ENCODE data around the gene HMCN1. TPM values are rescaled to one million over a fixed set of nuclear protein-coding genes. Genes with fewer than 3 reads are reported as not detected.

Gene HMCN1
- total and polyA plus RNA-seq, 8 donors, result 0.12 to 15.1 (median 0.86) TPM

GRCh38 chr1:185824106-185824505, 89.9 kb downstream of the HMCN1 start:
- TF ChIP-seq POLR2AphosphoS5 (IDR thresholded peaks at IDR 0.05) (no peak), CTCF (IDR thresholded peaks at IDR 0.05) (no peak), POLR2A (IDR thresholded peaks at IDR 0.05) (no peak), EP300 (IDR thresholded peaks at IDR 0.05) (no peak)
- 23 to 52% (median 30%) methylated on average over 1 of the region's 1 CpG for WGBS, 5 donors
- intact Hi-C loops (cut with DNase I; ENCODE audit: low total_unique reads), result no loop called here
- no peak for DNase-seq
- no peak overlapping the region for H3K4me3 ChIP-seq
- no peak overlapping the region for H3K27ac ChIP-seq
- no peaks in the 10 kb centered on the region for H3K27me3 ChIP-seq
- H3K4me1 ChIP-seq, result no peaks in the 10 kb centered on the region
- no peaks in the 10 kb centered on the region for H3K36me3 ChIP-seq
- H3K9me3 ChIP-seq, result no peaks in the 10 kb centered on the region

- no peaks in the 10 kb centered on the region for H3K9me3 ChIP-seq
- H3K36me3 ChIP-seq, result no peaks in the 10 kb centered on the region
- no peaks in the 10 kb centered on the region for H3K4me1 ChIP-seq
- TF ChIP-seq EP300 (IDR thresholded peaks at IDR 0.05), result no peak
- no peak overlapping the region for H3K27ac ChIP-seq
- no peak overlapping the region for H3K4me3 ChIP-seq
- intact Hi-C loops (cut with DNase I; ENCODE audit: low total_unique reads), result no loop called here
- no peaks in the 10 kb centered on the region for H3K27me3 ChIP-seq
- WGBS, 5 donors, result 23 to 48% (median 38%) methylated on average over 1 of the region's 1 CpG
- no peak for DNase-seq
Measured at GRCh38 chr1:185825556-185825955, 91.4 kb downstream of the HMCN1 start.

GRCh38 chr1:185834371-185834905, 100.2 kb downstream of the HMCN1 start:
- Histone ChIP-seq H3K27ac (no peak overlapping the region), H3K4me1 (no peaks in the 10 kb centered on the region), H3K27me3 (no peaks in the 10 kb centered on the region), H3K36me3 (no peaks in the 10 kb centered on the region), H3K4me3 (no peak overlapping the region), H3K9me3 (no peaks in the 10 kb centered on the region)
- no peak for TF ChIP-seq EP300 (IDR thresholded peaks at IDR 0.05)
- TF ChIP-seq POLR2A (IDR thresholded peaks at IDR 0.05), result no peak
- no peak for TF ChIP-seq CTCF (IDR thresholded peaks at IDR 0.05)
- TF ChIP-seq POLR2AphosphoS5 (IDR thresholded peaks at IDR 0.05), result no peak
- DNase-seq, result no peak
- 41 to 56% (median 49%) methylated on average over 2 of the region's 2 CpGs for WGBS, 5 donors
- intact Hi-C loops (cut with DNase I; ENCODE audit: low total_unique reads), result no loop called here

- no peak for TF ChIP-seq POLR2A (IDR thresholded peaks at IDR 0.05)
- DNase-seq, result no peak
- no peak overlapping the region for H3K27ac ChIP-seq
- intact Hi-C loops (cut with DNase I; ENCODE audit: low total_unique reads), result no loop called here
- no peaks in the 10 kb centered on the region for H3K9me3 ChIP-seq
- WGBS, 5 donors, result 90 to 100% (median 96%) methylated on average over 1 of the region's 1 CpG
- no peaks in the 10 kb centered on the region for H3K36me3 ChIP-seq
- no peaks in the 10 kb centered on the region for H3K27me3 ChIP-seq
- H3K4me3 ChIP-seq, result no peak overlapping the region
- H3K4me1 ChIP-seq, result no peaks in the 10 kb centered on the region
Measured at GRCh38 chr1:185835191-185835590, 101.0 kb downstream of the HMCN1 start.

GRCh38 chr1:185837711-185838110, 103.5 kb downstream of the HMCN1 start:
- H3K9me3 ChIP-seq, result no peaks in the 10 kb centered on the region
- TF ChIP-seq EP300 (IDR thresholded peaks at IDR 0.05) (no peak), POLR2AphosphoS5 (IDR thresholded peaks at IDR 0.05) (no peak), POLR2A (IDR thresholded peaks at IDR 0.05) (no peak), CTCF (IDR thresholded peaks at IDR 0.05) (no peak)
- 60 to 88% (median 76%) methylated on average over 1 of the region's 1 CpG for WGBS, 5 donors

More at GRCh38 chr1:185837711-185838110, 103.5 kb downstream of the HMCN1 start:
- Histone ChIP-seq H3K27me3 (no peaks in the 10 kb centered on the region), H3K4me1 (no peaks in the 10 kb centered on the region), H3K27ac (no peak overlapping the region), H3K4me3 (no peak overlapping the region), H3K36me3 (no peaks in the 10 kb centered on the region)
- intact Hi-C loops (cut with DNase I; ENCODE audit: low total_unique reads), result no loop called here
- no peak for DNase-seq

All from stomach (tissue), 9 donors.